Endothelial cell of umbilical vein (primary cell): ENCODE measurements around the gene DNAJC24. TPM values are rescaled to one million over a fixed set of nuclear protein-coding genes. Genes with fewer than 3 reads are reported as not detected.

ENCODE experiments used
- BruUV-seq: library from RNA; stranded (reverse); fragments of 400-500 nt; replicated peaks from 2 replicates; lab custom pipeline; 2021; lab: Mats Ljungman, UMichigan
- CTCF ChIA-PET: fragments of 300-600, 350-600 bp; sonication (Branson Sonifier 250); formaldehyde crosslinking; loops from one replicate; lab custom pipeline; 2021; ENCODE audit warnings: antibody characterized with exemption, inconsistent platforms; lab: Charles Lee
- POLR2A ChIA-PET: fragments of 300-600, 350-600 bp; sonication (Branson Sonifier 250); formaldehyde crosslinking; loops from one replicate; lab custom pipeline; 2021; ENCODE audit warnings: antibody characterized with exemption, inconsistent platforms; lab: Charles Lee
- DNase-seq: peaks from one replicate; pipeline ENCODE4 v3.0.0-alpha.2; 2011; ENCODE audit warnings: low read depth, low spot score
- FAIRE-seq: peaks from 2 replicates; lab custom pipeline; 2011; peaks lifted over from hg19 to GRCh38; lab: Jason Lieb, UNC
- H2AFZ ChIP-seq: 2 replicates; pipeline ENCODE4 v1.6.0; 2012; ENCODE audit warnings: low read depth, low read length, control low read depth, inconsistent platforms
- H3K27ac ChIP-seq: 2 replicates; pipeline ENCODE4 v1.5.1; 2011; ENCODE audit warnings: low read depth, mild to moderate bottlenecking, control low read depth, low read length, moderate library complexity; ENCODE audit not compliant: insufficient read depth
- H3K27me3 ChIP-seq, 2 experiments: 2 replicates each; pipeline versions ENCODE4 v1.6.0 to v1.6.1; 2011; ENCODE audit warnings: low read length in 2 of 2, mixed read lengths in 1 of 2; ENCODE audit not compliant: control insufficient read depth in 2 of 2, insufficient read depth in 2 of 2
- H3K36me3 ChIP-seq, 2 experiments: 2 replicates in 1 of 2; 3 replicates in 1 of 2; pipeline ENCODE4 v1.5.1; 2011; ENCODE audit warnings: low read length in 2 of 2, mild to moderate bottlenecking in 1 of 2, moderate library complexity in 1 of 2; ENCODE audit not compliant: control insufficient read depth in 2 of 2, insufficient read depth in 2 of 2; ENCODE audit errors: extremely low read depth in 1 of 2
- H3K4me1 ChIP-seq: 3 replicates; pipeline ENCODE4 v1.5.1; 2011; ENCODE audit warnings: mild to moderate bottlenecking, low read length; ENCODE audit not compliant: control insufficient read depth, insufficient read depth; ENCODE audit errors: extremely low read depth
- H3K4me2 ChIP-seq: 2 replicates; pipeline ENCODE4 v1.6.1; 2011; ENCODE audit warnings: low read length, control low read depth, mixed read lengths; ENCODE audit not compliant: insufficient read depth
- H3K4me3 ChIP-seq, 3 experiments: fragments of 200-600 bp in 1 of 3; sonication (generic), shearing (Covaris generic) in 1 of 3; replicated peaks in 1 of 3; 2 replicates each; pipeline ENCODE4 v1.5.1; 2011 to 2016; ENCODE audit warnings: control low read depth in 3 of 3, low read length in 3 of 3, mild to moderate bottlenecking in 2 of 3, inconsistent platforms in 1 of 3, low read depth in 1 of 3, moderate library complexity in 1 of 3; ENCODE audit not compliant: insufficient read depth in 1 of 3
- H3K79me2 ChIP-seq: 2 replicates; pipeline ENCODE4 v1.6.0; 2012; ENCODE audit warnings: low read length, inconsistent platforms; ENCODE audit not compliant: control insufficient read depth, insufficient read depth
- H3K9ac ChIP-seq: replicated peaks from 2 replicates; pipeline ENCODE3; 2011; ENCODE audit warnings: low read length, control low read depth; ENCODE audit not compliant: insufficient read depth; ENCODE audit errors: extremely low read depth
- H3K9me1 ChIP-seq: replicated peaks from 3 replicates; pipeline ENCODE4 v1.6.0; 2011; ENCODE audit warnings: mild to moderate bottlenecking, low read length; ENCODE audit not compliant: control insufficient read depth, insufficient read depth; ENCODE audit errors: extremely low read depth
- H3K9me3 ChIP-seq: replicated peaks from 2 replicates; pipeline ENCODE4 v1.5.1; 2012; ENCODE audit warnings: low read length, inconsistent platforms; ENCODE audit not compliant: control insufficient read depth, insufficient read depth
- H4K20me1 ChIP-seq: replicated peaks from 2 replicates; pipeline ENCODE3; 2011; ENCODE audit warnings: mild to moderate bottlenecking, low read length; ENCODE audit not compliant: control insufficient read depth, insufficient read depth; ENCODE audit errors: extremely low read depth
- EZH2 ChIP-seq: IDR thresholded peaks from 2 replicates; pipeline ENCODE4 v1.6.1; 2012; ENCODE audit warnings: borderline replicate concordance, low read depth, mild to moderate bottlenecking, moderate library complexity, low read length, inconsistent platforms; ENCODE audit not compliant: severe bottlenecking
- FOS ChIP-seq: IDR thresholded peaks from 2 replicates; pipeline ENCODE4 v1.6.1; 2011; ENCODE audit warnings: mild to moderate bottlenecking, low read length, moderate library complexity, borderline replicate concordance; ENCODE audit not compliant: insufficient read depth
- GATA2 ChIP-seq: IDR thresholded peaks from 2 replicates; pipeline ENCODE4 v1.7.0; 2011; ENCODE audit warnings: low read depth, mild to moderate bottlenecking, moderate library complexity, mixed read lengths, low read length; ENCODE audit not compliant: insufficient read length, insufficient read depth
- JUN ChIP-seq: IDR thresholded peaks from 2 replicates; pipeline ENCODE4 v1.6.1; 2011; ENCODE audit warnings: borderline replicate concordance, low read depth; ENCODE audit not compliant: insufficient read length, insufficient read depth
- MYC ChIP-seq: IDR thresholded peaks from one replicate; pipeline ENCODE4 v1.6.1; 2011; ENCODE audit warnings: mild to moderate bottlenecking, low read depth, low read length
- POLR2A ChIP-seq: IDR thresholded peaks from 2 replicates; pipeline ENCODE4 v1.6.1; 2012; ENCODE audit warnings: low read depth, mild to moderate bottlenecking, control low read depth, low read length
- POLR2AphosphoS5 ChIP-seq: IDR thresholded peaks from 2 replicates; pipeline ENCODE4 v1.6.1; 2012; ENCODE audit warnings: low read depth, mild to moderate bottlenecking, control low read depth, low read length, moderate library complexity; ENCODE audit not compliant: insufficient read depth
- dilution Hi-C: fragments of 300-500 bp; cut with MboI; formaldehyde crosslinking; loops from one replicate; pipeline ENCODE4 v1.15.0; 2019; ENCODE audit warnings: low sequenced_read_pairs; ENCODE audit not compliant: extremely low pct_ligation_motif_present
- intact Hi-C: fragments of 100-400 bp; cut with micrococcal nuclease; formaldehyde crosslinking; loops from one replicate; pipeline ENCODE4 v1.10.0; 2022
- polyA plus RNA-seq, 4 experiments: library from polyadenylated mRNA; depleted of rRNA in 3 of 4; stranded (reverse) in 3 of 4; unstranded in 1 of 4; fragments of >200 nt; gene quantifications; 2 replicates each; pipeline versions ENCODE4 v1.2.1 to v1.2.3, GENCODE V29; 2011 to 2012; ENCODE audit warnings: missing spikeins in 1 of 4
- total RNA-seq: library from RNA; stranded (reverse); gene quantifications from 2 replicates; pipeline ENCODE4 v1.2.3, GENCODE V29; 2021
- TF ChIP-seq, protein P1 (sequence below), 2 donors: IDR thresholded peaks; 1 replicate in 1 of 2; 2 replicates in 1 of 2; pipeline ENCODE4 v1.5.1; 2011; ENCODE audit warnings: low read length in 2 of 2, mild to moderate bottlenecking in 2 of 2, moderate library complexity in 2 of 2, control low read depth in 1 of 2, inconsistent platforms in 1 of 2, low read depth in 1 of 2; ENCODE audit not compliant: insufficient read depth in 1 of 2; ENCODE audit errors: extremely low read depth in 1 of 2
- TF ChIP-seq, protein P2 (sequence below): IDR thresholded peaks from 2 replicates; pipeline ENCODE4 v1.6.1; 2011; ENCODE audit not compliant: insufficient read depth, insufficient read length

DNAJC24 gene
- total and polyA plus RNA-seq, 2 donors (not counting 3 experiments of a cell fraction or from before 2014, with no cell fraction given), result 7.2 to 16.8 TPM

DNA sequence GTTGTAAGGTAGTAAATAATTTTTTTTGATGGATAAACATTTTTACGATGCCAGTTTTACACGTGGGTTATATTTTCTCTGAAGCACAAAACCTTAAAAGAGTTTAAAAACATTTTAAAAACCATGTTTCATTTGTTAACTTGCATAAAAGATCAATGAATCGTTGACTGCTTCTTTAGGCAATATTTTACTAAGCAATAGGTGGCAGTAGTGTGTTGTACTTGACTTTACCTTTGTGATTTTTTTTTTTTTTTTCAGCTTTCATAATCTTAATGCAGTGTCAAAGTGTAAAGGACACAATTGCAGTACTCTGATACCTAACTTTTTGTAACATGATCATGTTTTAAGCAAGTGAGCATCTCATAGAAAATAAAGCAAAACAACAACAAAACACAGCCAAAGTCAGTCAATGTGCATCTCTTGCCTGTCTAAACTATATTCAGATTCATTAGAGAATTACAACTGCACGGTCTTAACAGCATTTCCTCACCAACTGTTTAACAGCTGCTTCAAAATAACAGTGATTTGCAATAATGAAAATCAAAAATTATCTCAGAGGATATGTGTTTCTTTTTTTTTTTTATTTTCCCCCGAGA lies 27.7 kb downstream of the DNAJC24 start:
- Histone ChIP-seq H3K4me3 (no peak overlapping the region), H3K4me1 (no peaks in the 10 kb centered on the region), H2AFZ (no peak overlapping the region), H3K9me1 (no peaks in the 10 kb centered on the region), H3K4me2 (no peak overlapping the region), H3K9ac (no peak overlapping the region), H3K27me3 (no peaks in the 10 kb centered on the region), H3K9me3 (no peaks in the 10 kb centered on the region), H3K36me3 (no peaks in the 10 kb centered on the region), H4K20me1 (no peaks in the 10 kb centered on the region), H3K27ac (no peak overlapping the region), H3K79me2 (no peaks in the 10 kb centered on the region)
- intact Hi-C loops (loop anchor here (1.0 to 10.0 kb wide), 5 partner anchors 397 to 780 kb away; no protein-coding TSS in a partner anchor), dilution Hi-C loops (no loop called here)
- no peak for TF ChIP-seq FOS
- TF ChIP-seq, protein P1, sequence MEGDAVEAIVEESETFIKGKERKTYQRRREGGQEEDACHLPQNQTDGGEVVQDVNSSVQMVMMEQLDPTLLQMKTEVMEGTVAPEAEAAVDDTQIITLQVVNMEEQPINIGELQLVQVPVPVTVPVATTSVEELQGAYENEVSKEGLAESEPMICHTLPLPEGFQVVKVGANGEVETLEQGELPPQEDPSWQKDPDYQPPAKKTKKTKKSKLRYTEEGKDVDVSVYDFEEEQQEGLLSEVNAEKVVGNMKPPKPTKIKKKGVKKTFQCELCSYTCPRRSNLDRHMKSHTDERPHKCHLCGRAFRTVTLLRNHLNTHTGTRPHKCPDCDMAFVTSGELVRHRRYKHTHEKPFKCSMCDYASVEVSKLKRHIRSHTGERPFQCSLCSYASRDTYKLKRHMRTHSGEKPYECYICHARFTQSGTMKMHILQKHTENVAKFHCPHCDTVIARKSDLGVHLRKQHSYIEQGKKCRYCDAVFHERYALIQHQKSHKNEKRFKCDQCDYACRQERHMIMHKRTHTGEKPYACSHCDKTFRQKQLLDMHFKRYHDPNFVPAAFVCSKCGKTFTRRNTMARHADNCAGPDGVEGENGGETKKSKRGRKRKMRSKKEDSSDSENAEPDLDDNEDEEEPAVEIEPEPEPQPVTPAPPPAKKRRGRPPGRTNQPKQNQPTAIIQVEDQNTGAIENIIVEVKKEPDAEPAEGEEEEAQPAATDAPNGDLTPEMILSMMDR (IDR thresholded peaks at IDR 0.05; ENCODE audit: extremely low read depth in 1 of 2, insufficient read depth in 1 of 2, low read depth in 1 of 2, low read length in 2 of 2), result peak; percentile 37 to 39
- ChIA-PET POLR2A (no interaction called here), CTCF (interaction anchor here (0.6 to 5.9 kb wide), 16 partner anchors 9 to 777 kb away, joined by 3 to 75 read pairs (median 4); partner anchors contain the start of genes DCDC1 and DNAJC24)
- peak; percentile 39 for DNase-seq
- no TSS peak for BruUV-seq
- FAIRE-seq, result peak; percentile 64

DNA sequence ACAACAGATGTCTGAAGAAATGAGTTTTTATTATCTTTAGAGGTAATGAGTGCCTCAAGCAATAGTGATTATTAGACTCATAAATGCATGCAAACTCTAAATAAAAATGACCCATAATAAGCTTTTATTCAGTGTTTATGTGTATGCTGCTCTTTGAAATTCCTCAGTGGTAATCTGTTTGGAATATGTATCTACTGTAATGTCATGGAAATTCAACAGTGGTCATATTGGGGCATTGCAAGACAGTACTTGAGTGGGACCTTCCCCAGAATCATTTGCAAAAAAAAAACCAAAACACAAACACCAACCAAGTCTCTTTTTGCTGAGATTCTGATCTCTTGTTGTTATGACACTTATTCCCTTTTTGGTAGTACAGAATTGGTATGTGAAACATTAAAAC lies 35.0 kb downstream of the DNAJC24 start:
- Histone ChIP-seq H3K27ac (no peak overlapping the region), H3K4me3 (no peak overlapping the region), H4K20me1 (no peaks in the 10 kb centered on the region), H2AFZ (no peak overlapping the region), H3K36me3 (no peaks in the 10 kb centered on the region), H3K9ac (no peak overlapping the region), H3K4me1 (no peaks in the 10 kb centered on the region), H3K9me1 (no peaks in the 10 kb centered on the region), H3K4me2 (no peak overlapping the region), H3K79me2 (no peaks in the 10 kb centered on the region), H3K9me3 (no peaks in the 10 kb centered on the region), H3K27me3 (no peaks in the 10 kb centered on the region)
- CTCF ChIA-PET, result interaction anchor here (0.8 kb wide), 1 partner anchor 9 kb away, joined by 3 read pairs; no protein-coding TSS in a partner anchor
- no peak for FAIRE-seq
- DNase-seq, result no peak
- POLR2A ChIA-PET, result interaction anchor here (0.7 kb wide), 1 partner anchor 697 kb away, joined by 5 read pairs; no protein-coding TSS in a partner anchor
- no TSS peak for BruUV-seq
- intact Hi-C loops, result no loop called here
- no peak for TF ChIP-seq MYC
- TF ChIP-seq, protein P2, sequence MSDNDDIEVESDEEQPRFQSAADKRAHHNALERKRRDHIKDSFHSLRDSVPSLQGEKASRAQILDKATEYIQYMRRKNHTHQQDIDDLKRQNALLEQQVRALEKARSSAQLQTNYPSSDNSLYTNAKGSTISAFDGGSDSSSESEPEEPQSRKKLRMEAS, result no peak
- TF ChIP-seq GATA2, result no peak
- TF ChIP-seq JUN, result no peak
- no peak for TF ChIP-seq FOS
- TF ChIP-seq POLR2AphosphoS5, result no peak
- no peak for TF ChIP-seq POLR2A
- TF ChIP-seq EZH2, result no peak
- TF ChIP-seq, protein P1 (IDR thresholded peaks at IDR 0.05; ENCODE audit: extremely low read depth in 1 of 2, insufficient read depth in 1 of 2, low read depth in 1 of 2, low read length in 2 of 2), result no peak
- dilution Hi-C loops, result no loop called here
